B cell (primary cell): ENCODE results near the gene MIA3. TPM values are rescaled to one million over a fixed set of nuclear protein-coding genes. Genes with fewer than 3 reads are reported as not detected.

Experiments used
- ATAC-seq: fragments of 200-7000 bp; cut with Tn5 transposase; one replicate; pipeline ENCODE4 v1.10.0; 2021; ENCODE audit warnings: low read depth, mild to moderate bottlenecking, moderate number of reproducible peaks, moderate library complexity
- CTCF ChIA-PET: fragments of 350-600 bp; sonication (Branson Sonifier 250); formaldehyde crosslinking; loops from one replicate; lab custom pipeline; 2021; ENCODE audit warnings: antibody characterized with exemption, inconsistent platforms; lab: Charles Lee
- POLR2A ChIA-PET: fragments of 350-600 bp; sonication (Branson Sonifier 250); formaldehyde crosslinking; loops from one replicate; lab custom pipeline; 2021; ENCODE audit warnings: antibody characterized with exemption; lab: Charles Lee
- DNase-seq: peaks from one replicate; pipeline ENCODE4 v3.0.0; 2013
- H2AFZ ChIP-seq: 2 replicates; pipeline ENCODE4 v1.6.1; 2012; ENCODE audit warnings: mild to moderate bottlenecking, low read depth, low read length; ENCODE audit not compliant: insufficient read depth, poor library complexity, severe bottlenecking
- H3K27ac ChIP-seq, 2 donors: 1 replicate in 1 of 2; 2 replicates in 1 of 2; pipeline ENCODE4 v1.5.1; 2012 to 2013; ENCODE audit warnings: low read length in 2 of 2, mild to moderate bottlenecking in 2 of 2, moderate library complexity in 1 of 2
- H3K27me3 ChIP-seq, 4 experiments: fragments of 200-600 bp in 1 of 4; sonication (generic) in 1 of 4; replicated peaks in 1 of 4; 1 replicate in 2 of 4; 2 replicates in 2 of 4; pipeline versions ENCODE4 v1.6.1 to v1.7.0; 2013 to 2016; ENCODE audit warnings: low read length in 3 of 4, mild to moderate bottlenecking in 2 of 4, mixed read lengths in 1 of 4, moderate library complexity in 1 of 4; ENCODE audit not compliant: insufficient read depth in 4 of 4, control insufficient read depth in 3 of 4; ENCODE audit errors: control extremely low read depth in 1 of 4
- H3K36me3 ChIP-seq, 2 experiments: replicated peaks in 1 of 2; 1 replicate in 1 of 2; 2 replicates in 1 of 2; pipeline versions ENCODE4 v1.6.1 to v1.7.1; 2013; ENCODE audit warnings: low read length in 1 of 2; ENCODE audit not compliant: insufficient read depth in 2 of 2, control insufficient read depth in 1 of 2; ENCODE audit errors: control extremely low read depth in 1 of 2, extremely low read depth in 1 of 2
- H3K4me1 ChIP-seq, 2 donors: fragments of 200-600 bp in 1 of 2; sonication (generic) in 1 of 2; 1 replicate in 1 of 2; 2 replicates in 1 of 2; pipeline versions ENCODE4 v1.5.1 to v1.6.1; 2013 to 2017; ENCODE audit warnings: low read length in 2 of 2; ENCODE audit not compliant: control insufficient read depth in 2 of 2, insufficient read depth in 2 of 2
- H3K4me2 ChIP-seq: replicated peaks from 2 replicates; pipeline ENCODE3; 2012; ENCODE audit warnings: mild to moderate bottlenecking, low read depth, low read length; ENCODE audit not compliant: poor library complexity, severe bottlenecking
- H3K4me3 ChIP-seq, 5 experiments: fragments of 200-600 bp in 1 of 5; sonication (generic) in 1 of 5; 1 replicate in 3 of 5; 2 replicates in 2 of 5; pipeline versions ENCODE4 v1.5.1 to v1.7.0; 2011 to 2016; ENCODE audit warnings: low read length in 4 of 5, mild to moderate bottlenecking in 4 of 5, low read depth in 2 of 5, control low read depth in 1 of 5, moderate library complexity in 1 of 5; ENCODE audit not compliant: insufficient read depth in 1 of 5; ENCODE audit errors: control extremely low read depth in 1 of 5, extremely low read depth in 1 of 5
- H3K79me2 ChIP-seq: fragments of 200-600 bp; sonication (generic); one replicate; pipeline ENCODE4 v1.6.0; 2016; ENCODE audit warnings: low read length; ENCODE audit not compliant: control insufficient read depth, insufficient read depth
- H3K9ac ChIP-seq: fragments of 200-600 bp; sonication (generic); 2 replicates; pipeline ENCODE4 v1.6.1; 2017; ENCODE audit warnings: mild to moderate bottlenecking, low read length, moderate library complexity
- H3K9me3 ChIP-seq, 3 donors: one replicate each; pipeline versions ENCODE4 v1.6.1 to v1.7.1; 2013; ENCODE audit warnings: low read length in 2 of 3; ENCODE audit not compliant: control insufficient read depth in 2 of 3, insufficient read depth in 1 of 3; ENCODE audit errors: control extremely low read depth in 1 of 3
- H4K20me1 ChIP-seq: 2 replicates; pipeline ENCODE4 v1.6.0; 2012; ENCODE audit warnings: mild to moderate bottlenecking, low read length; ENCODE audit not compliant: insufficient read depth, control insufficient read depth, poor library complexity, severe bottlenecking
- H3K27ac Mint-ChIP-seq: one replicate; pipeline ENCODE4 v1.8.0; 2021; ENCODE audit warnings: mixed read lengths
- H3K27me3 Mint-ChIP-seq: one replicate; pipeline ENCODE4 v1.8.0; 2021; ENCODE audit warnings: mixed read lengths
- H3K4me1 Mint-ChIP-seq: one replicate; pipeline ENCODE4 v1.8.0; 2021; ENCODE audit warnings: mixed read lengths
- H3K4me3 Mint-ChIP-seq: one replicate; pipeline ENCODE4 v1.8.0; 2021; ENCODE audit warnings: mixed read lengths
- H3K9me3 Mint-ChIP-seq: one replicate; pipeline ENCODE4 v1.8.0; 2022; ENCODE audit warnings: mixed read lengths; ENCODE audit not compliant: insufficient read depth
- CTCF ChIP-seq: fragments of 200-600 bp; IDR thresholded peaks from one replicate; pipeline ENCODE4 v1.8.0; 2022; ENCODE audit warnings: antibody characterized with exemption, mild to moderate bottlenecking
- EZH2 ChIP-seq: IDR thresholded peaks from 2 replicates; pipeline ENCODE4 v1.6.1; 2012; ENCODE audit warnings: borderline replicate concordance, low read depth, mild to moderate bottlenecking, moderate library complexity, low read length; ENCODE audit not compliant: insufficient read depth, poor library complexity, severe bottlenecking
- WGBS: methylation state at CpG from one replicate; pipeline ENCODE4 v1.1.5; 2013; ENCODE audit warnings: missing lambda C conversion rate; ENCODE audit not compliant: insufficient coverage; 5-methylcytosine and 5-hydroxymethylcytosine counted together
- intact Hi-C: fragments of 100-400 bp; cut with micrococcal nuclease; formaldehyde crosslinking; loops from one replicate; pipeline ENCODE4 v1.10.0; 2022
- polyA plus RNA-seq: library from polyadenylated mRNA; depleted of rRNA; stranded (reverse); fragments of >200 nt; gene quantifications from 2 replicates; pipeline ENCODE4 v1.2.3, GENCODE V29; 2012
- total RNA-seq, 2 donors: library from RNA; stranded (reverse); fragments of 120-200 nt in 1 of 2; gene quantifications; 1 replicate in 1 of 2; 2 replicates in 1 of 2; pipeline versions ENCODE4 v1.2.3 to v1.2.4, GENCODE V29; 2013 to 2022

MIA3 gene
- total and polyA plus RNA-seq, 2 donors (not counting 1 experiment from before 2014, with no cell fraction given) = 69.2 to 109 TPM

GRCh38 chr1:222570837-222571236 is 47.1 kb upstream of the MIA3 start:
- Mint-ChIP-seq H3K9me3 (peaks cover 3% of the 10 kb centered on the region), H3K4me1 (peaks cover 30% of the 10 kb centered on the region), H3K4me3 (no peak overlapping the region), H3K27ac (no peak overlapping the region), H3K27me3 (no peaks in the 10 kb centered on the region)
- Histone ChIP-seq H3K4me2 (no peak overlapping the region), H3K9ac (no peak overlapping the region), H3K27ac (no peak overlapping the region), H3K4me1 (peaks cover 4 to 8% of the 10 kb centered on the region in 2 donors), H3K27me3 (no peaks in the 10 kb centered on the region), H3K4me3 (no peak overlapping the region), H2AFZ (no peak overlapping the region), H3K9me3 (peaks cover 0 to 5% (median 2%) of the 10 kb centered on the region in 3 donors), H4K20me1 (no peaks in the 10 kb centered on the region), H3K79me2 (peaks cover 39% of the 10 kb centered on the region), H3K36me3 (peaks cover 22 to 37% of the 10 kb centered on the region in 2 experiments)
- intact Hi-C loops = no loop called here
- ChIA-PET POLR2A (no interaction called here), CTCF (interaction anchor here (0.7 kb wide), 1 partner anchor 519 kb away, joined by 3 read pairs; no protein-coding TSS in a partner anchor)
- TF ChIP-seq EZH2 = no peak
- TF ChIP-seq CTCF = no peak
- ATAC-seq (no peak), DNase-seq (no peak)
- no CpG with 5 or more reads among the region's 1 CpG for WGBS

GRCh38 chr1:222579316-222579715 is 38.6 kb upstream of the MIA3 start:
- no peak overlapping the region for H3K9ac ChIP-seq
- no peak overlapping the region for H2AFZ ChIP-seq
- Mint-ChIP-seq H3K9me3 (no peaks in the 10 kb centered on the region), H3K27ac (no peak overlapping the region), H3K27me3 (no peaks in the 10 kb centered on the region), H3K4me1 (peaks cover 49% of the 10 kb centered on the region), H3K4me3 (no peak overlapping the region)
- ATAC-seq (no peak), DNase-seq (no peak)
- no peaks in the 10 kb centered on the region for H3K27me3 ChIP-seq
- intact Hi-C loops = no loop called here
- H3K27ac ChIP-seq = no peak overlapping the region
- no peak overlapping the region for H3K4me3 ChIP-seq
- ChIA-PET CTCF (no interaction called here), POLR2A (no interaction called here)
- no peak overlapping the region for H3K4me2 ChIP-seq
- H3K36me3 ChIP-seq = peaks cover 9 to 46% of the 10 kb centered on the region in 2 experiments
- TF ChIP-seq CTCF (no peak), EZH2 (no peak)
- H3K4me1 ChIP-seq = peaks cover 30 to 32% of the 10 kb centered on the region in 2 donors
- H3K79me2 ChIP-seq = peaks cover 49% of the 10 kb centered on the region
- peaks cover 0 to 3% (median 0%) of the 10 kb centered on the region in 3 donors for H3K9me3 ChIP-seq
- no peaks in the 10 kb centered on the region for H4K20me1 ChIP-seq
- 100% methylated on average over 2 of the region's 3 CpGs for WGBS
